Keratinocyte (primary cell): ENCODE measurements around the gene IFIH1.

Experiments
- CTCF ChIP-seq, 3 experiments: IDR thresholded peaks in 1 of 3; conservative IDR thresholded peaks in 1 of 3; optimal IDR thresholded peaks in 1 of 3; 2 replicates in 2 of 3; 3 replicates in 1 of 3; pipeline versions ENCODE3 to v1.5.1; 2011; ENCODE audit warnings: low read length in 3 of 3, mild to moderate bottlenecking in 3 of 3, moderate library complexity in 2 of 3, control low read depth in 1 of 3, inconsistent platforms in 1 of 3; ENCODE audit not compliant: insufficient read depth in 2 of 3; ENCODE audit errors: extremely low read depth in 1 of 3
- EZH2 ChIP-seq: IDR thresholded peaks from one replicate; pipeline ENCODE4 v1.6.1; 2012; ENCODE audit warnings: inconsistent platforms, mild to moderate bottlenecking, low read length, moderate library complexity

DNA sequence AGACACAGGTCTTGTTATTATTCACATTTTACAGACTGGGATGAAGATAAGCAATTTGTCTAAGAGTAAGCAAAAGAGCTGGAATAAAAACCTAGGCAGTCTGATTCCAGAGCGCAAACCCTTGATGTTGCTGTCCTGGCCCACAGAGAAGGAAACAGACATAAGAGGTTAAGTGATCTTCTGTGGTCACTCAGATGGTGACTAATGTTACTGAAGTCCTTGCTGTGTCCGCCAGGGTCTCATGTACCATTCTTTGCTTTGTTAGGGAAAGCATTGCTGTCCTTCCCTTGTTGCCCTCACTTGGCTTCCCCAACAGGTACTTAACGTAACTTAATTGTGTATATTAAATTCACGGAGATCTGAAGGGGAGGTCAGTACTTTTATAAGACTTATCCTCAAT is 60.3 kb downstream of the IFIH1 start:
- no peak for TF ChIP-seq CTCF (optimal IDR thresholded peaks at IDR 0.05 in 1 of 3, IDR thresholded peaks at IDR 0.05 in 1 of 3, conservative IDR thresholded peaks at IDR 0.05 in 1 of 3; ENCODE audit: extremely low read depth in 1 of 3, insufficient read depth in 2 of 3, low read length in 3 of 3)
- no peak for TF ChIP-seq EZH2
